GM23338 (cell line): Measurements from ENCODE around the gene BBS1. TPM values are rescaled to one million over a fixed set of nuclear protein-coding genes. Genes with fewer than 3 reads are reported as not detected.

ENCODE experiments used
- ATAC-seq: fragments of 200-7000 bp; cut with Tn5 transposase; 3 replicates; pipeline ENCODE4 v1.9.1; 2020
- DNase-seq: peaks from one replicate; pipeline ENCODE4 v3.0.0-alpha.2; 2015; ENCODE audit warnings: low spot score
- H2AFZ ChIP-seq: fragments of 200-600 bp; sonication (generic); 2 replicates; pipeline ENCODE4 v1.8.0; 2016; ENCODE audit warnings: antibody characterized with exemption, mild to moderate bottlenecking, moderate library complexity
- H3F3A ChIP-seq: fragments of 200-600 bp; sonication (generic); replicated peaks from 2 replicates; pipeline ENCODE4 v1.8.0; 2017; ENCODE audit warnings: antibody characterized with exemption, mixed run types, low read depth
- H3K27ac ChIP-seq: fragments of 200-600 bp; sonication (generic); 2 replicates; pipeline ENCODE4 v1.6.1; 2016; ENCODE audit warnings: low read depth
- H3K27me3 ChIP-seq: fragments of 200-600 bp; sonication (generic); 2 replicates; pipeline ENCODE4 v1.8.0; 2016; ENCODE audit warnings: mild to moderate bottlenecking, mixed run types, moderate library complexity; ENCODE audit not compliant: insufficient read depth
- H3K36me3 ChIP-seq: fragments of 200-600 bp; sonication (generic); 2 replicates; pipeline ENCODE4 v1.8.0; 2016; ENCODE audit warnings: mild to moderate bottlenecking; ENCODE audit not compliant: insufficient read depth
- H3K4me1 ChIP-seq: fragments of 200-600 bp; sonication (generic); 2 replicates; pipeline ENCODE4 v1.8.0; 2016; ENCODE audit warnings: mild to moderate bottlenecking, moderate library complexity; ENCODE audit not compliant: insufficient read depth
- H3K4me2 ChIP-seq: fragments of 200-600 bp; sonication (generic); 2 replicates; pipeline ENCODE4 v1.7.1; 2017; ENCODE audit warnings: mixed run types
- H3K4me3 ChIP-seq: fragments of 200-600 bp; sonication (generic); 2 replicates; pipeline ENCODE4 v1.6.1; 2016; ENCODE audit warnings: mixed run types
- H3K79me2 ChIP-seq: fragments of 200-600 bp; sonication (generic); replicated peaks from 2 replicates; pipeline ENCODE4 v1.8.0; 2017; ENCODE audit warnings: mild to moderate bottlenecking; ENCODE audit not compliant: insufficient read depth
- H3K9me2 ChIP-seq: fragments of 200-600 bp; sonication (generic); 2 replicates; pipeline ENCODE4 v1.8.0; 2017; ENCODE audit not compliant: insufficient read depth
- H4K20me1 ChIP-seq: fragments of 200-600 bp; sonication (generic); replicated peaks from 2 replicates; pipeline ENCODE4 v1.8.0; 2017; ENCODE audit warnings: mild to moderate bottlenecking; ENCODE audit not compliant: insufficient read depth
- H3K27ac Mint-ChIP-seq: 2 replicates; pipeline ENCODE4 v1.8.0; 2020; ENCODE audit warnings: inconsistent platforms, mild to moderate bottlenecking, moderate library complexity, mixed read lengths
- H3K27me3 Mint-ChIP-seq: 3 replicates; pipeline ENCODE4 v1.8.0; 2022; ENCODE audit warnings: low read depth, mild to moderate bottlenecking, moderate library complexity, mixed read lengths, inconsistent platforms; ENCODE audit not compliant: insufficient read depth, poor library complexity
- H3K36me3 Mint-ChIP-seq: 3 replicates; pipeline ENCODE4 v1.8.0; 2021; ENCODE audit warnings: low read depth, mild to moderate bottlenecking, inconsistent platforms, moderate library complexity, mixed read lengths
- H3K4me1 Mint-ChIP-seq: 3 replicates; pipeline ENCODE4 v1.8.0; 2020; ENCODE audit warnings: mild to moderate bottlenecking, inconsistent platforms, mixed read lengths
- H3K4me3 Mint-ChIP-seq: 3 replicates; pipeline ENCODE4 v1.8.0; 2021; ENCODE audit warnings: moderate library complexity, mild to moderate bottlenecking, inconsistent platforms, mixed read lengths
- H3K9me3 Mint-ChIP-seq: 3 replicates; pipeline ENCODE4 v1.8.0; 2020; ENCODE audit warnings: moderate library complexity, mild to moderate bottlenecking, inconsistent platforms, mixed read lengths
- CREB1 ChIP-seq: fragments of 250-450 bp; sonication (Bioruptor Pico); IDR thresholded peaks from 2 replicates; pipeline ENCODE4 v1.5.0; 2020; ENCODE audit warnings: low read depth, mild to moderate bottlenecking, moderate library complexity
- CTCF ChIP-seq, 2 experiments: fragments of 200-600 bp in 1 of 2; sonication (generic) in 1 of 2; conservative IDR thresholded peaks; 2 replicates each; pipeline versions ENCODE4 v1.5.1 to v1.6.1; 2016 to 2017; ENCODE audit warnings: antibody characterized with exemption in 2 of 2, low read depth in 2 of 2, mild to moderate bottlenecking in 2 of 2, moderate library complexity in 1 of 2
- ETS1 ChIP-seq: IDR thresholded peaks from 2 replicates; pipeline ENCODE4 v1.6.1; 2016; ENCODE audit warnings: antibody characterized with exemption
- EZH2 ChIP-seq: fragments of 200-600 bp; sonication (generic); IDR thresholded peaks from one replicate; pipeline ENCODE4 v1.8.0; 2017; ENCODE audit warnings: antibody characterized with exemption, mild to moderate bottlenecking, low read depth; ENCODE audit not compliant: unreplicated experiment
- EZH2phosphoT487 ChIP-seq: fragments of 200-600 bp; sonication (generic); IDR thresholded peaks from one replicate; pipeline ENCODE4 v1.8.1; 2018; ENCODE audit warnings: antibody characterized with exemption; ENCODE audit not compliant: unreplicated experiment
- JUNB ChIP-seq: IDR thresholded peaks from one replicate; pipeline ENCODE4 v1.6.1; 2016; ENCODE audit warnings: antibody characterized with exemption; ENCODE audit not compliant: unreplicated experiment
- NANOG ChIP-seq: IDR thresholded peaks from 2 replicates; pipeline ENCODE4 v1.6.1; 2016; ENCODE audit warnings: antibody characterized with exemption, borderline replicate concordance
- POLR2AphosphoS5 ChIP-seq: IDR thresholded peaks from 2 replicates; pipeline ENCODE4 v1.6.1; 2016; ENCODE audit warnings: antibody characterized with exemption, low read depth
- REST ChIP-seq: IDR thresholded peaks from one replicate; pipeline ENCODE4 v1.6.1; 2018; ENCODE audit warnings: antibody characterized with exemption; ENCODE audit not compliant: unreplicated experiment
- STAT1 ChIP-seq: IDR thresholded peaks from one replicate; pipeline ENCODE4 v1.6.1; 2016; ENCODE audit warnings: antibody characterized with exemption; ENCODE audit not compliant: unreplicated experiment
- ZNF114 ChIP-seq: fragments of 250-450 bp; sonication (Bioruptor Pico); IDR thresholded peaks from 2 replicates; pipeline ENCODE4 v1.5.0; 2020; ENCODE audit warnings: mild to moderate bottlenecking, moderate library complexity
- ZNF331 ChIP-seq: fragments of 250-450 bp; sonication (Bioruptor Pico); IDR thresholded peaks from 2 replicates; pipeline ENCODE4 v1.5.0; 2020; ENCODE audit warnings: low read depth, mild to moderate bottlenecking, moderate library complexity
- ZNF462 ChIP-seq: fragments of 250-450 bp; sonication (Bioruptor Pico); IDR thresholded peaks from 2 replicates; pipeline ENCODE4 v1.5.0; 2020; ENCODE audit warnings: mild to moderate bottlenecking, moderate library complexity
- polyA plus RNA-seq: library from polyadenylated mRNA; unstranded; fragments of >200 nt; fragmentation: Nextera tagmentation; extraction: Ambion mirVana; gene quantifications from 2 replicates; pipeline ENCODE4 v1.2.1, GENCODE V29; 2016
- total RNA-seq: library from RNA; depleted of rRNA; stranded (reverse); fragments of >200 nt; shearing (Covaris generic); gene quantifications from 2 replicates; pipeline ENCODE4 v1.2.3, GENCODE V29; 2014

Gene BBS1
- total and polyA plus RNA-seq, 2 experiments from 2014 or later, result 11.6 to 41.3 TPM

- Histone ChIP-seq H3K27ac (no peak overlapping the region), H3K4me1 (0 out of 2 replicates have a peak, but pooled peaks cover 4% of the 10 kb centered on the region), H3K36me3 (no peaks in the 10 kb centered on the region), H2AFZ (no peak overlapping the region), H3K9me2 (no peaks in the 10 kb centered on the region), H3F3A (0 out of 2 replicates have a peak, but pooled peaks cover 3% of the 10 kb centered on the region), H3K4me2 (no peak overlapping the region), H3K27me3 (no peaks in the 10 kb centered on the region), H4K20me1 (no peaks in the 10 kb centered on the region), H3K4me3 (no peak overlapping the region), H3K79me2 (no peaks in the 10 kb centered on the region)
- Mint-ChIP-seq H3K9me3 (no peaks in the 10 kb centered on the region), H3K27ac (no peak overlapping the region), H3K36me3 (peaks cover 12% of the 10 kb centered on the region), H3K27me3 (peaks cover 14% of the 10 kb centered on the region), H3K4me1 (no peaks in the 10 kb centered on the region; the same call in 2 of the 3 replicates), H3K4me3 (no peak overlapping the region)
- TF ChIP-seq EZH2phosphoT487 (no peak), JUNB (no peak), EZH2 (no peak), CREB1 (CRISPR knock-in tag) (no peak), STAT1 (no peak), ETS1 (no peak), REST (no peak), POLR2AphosphoS5 (no peak), ZNF114 (CRISPR knock-in tag) (no peak), ZNF462 (CRISPR knock-in tag) (no peak), NANOG (no peak), CTCF (conservative IDR thresholded peaks at IDR 0.05; ENCODE audit: low read depth in 2 of 2) (no peak), ZNF331 (CRISPR knock-in tag) (no peak)
- ATAC-seq (no peak), DNase-seq (no peak)
These were observed 45.7 kb downstream of the BBS1 start for GRCh38 chr11:66556086-66556485.
